H9 (cell line): Measurements from ENCODE around the gene VSTM4. TPM values are rescaled to one million over a fixed set of nuclear protein-coding genes. Genes with fewer than 3 reads are reported as not detected.

Experiments used
- DNase-seq: peaks from one replicate; pipeline ENCODE4 v3.0.0-alpha.2; 2017
- H2AFZ ChIP-seq: one replicate; pipeline ENCODE4 v1.6.1; 2013; ENCODE audit warnings: mild to moderate bottlenecking, low read length, control low read depth, moderate library complexity
- H2AK5ac ChIP-seq: 2 replicates; pipeline ENCODE4 v1.6.1; 2013; ENCODE audit warnings: low read length, control low read depth, mixed read lengths; ENCODE audit not compliant: insufficient read length
- H2BK120ac ChIP-seq: one replicate; pipeline ENCODE4 v1.6.1; 2013; ENCODE audit warnings: low read depth, mild to moderate bottlenecking, low read length, control low read depth, inconsistent platforms; ENCODE audit not compliant: poor library complexity, severe bottlenecking
- H2BK12ac ChIP-seq: 2 replicates; pipeline ENCODE4 v1.6.1; 2013; ENCODE audit warnings: low read length, control low read depth, mixed read lengths, low read depth; ENCODE audit not compliant: insufficient read length
- H2BK15ac ChIP-seq: 2 replicates; pipeline ENCODE4 v1.6.1; 2013; ENCODE audit warnings: low read depth, low read length, control low read depth
- H2BK20ac ChIP-seq: one replicate; pipeline ENCODE4 v1.6.1; 2013; ENCODE audit warnings: low read depth, mild to moderate bottlenecking, low read length, control low read depth, inconsistent platforms; ENCODE audit not compliant: poor library complexity, severe bottlenecking
- H2BK5ac ChIP-seq: 2 replicates; pipeline ENCODE4 v1.6.1; 2013; ENCODE audit warnings: low read length, control low read depth, mixed read lengths; ENCODE audit not compliant: insufficient read length
- H3K14ac ChIP-seq: 2 replicates; pipeline ENCODE4 v1.6.1; 2013; ENCODE audit warnings: low read length, control low read depth; ENCODE audit not compliant: insufficient read depth
- H3K18ac ChIP-seq: 2 replicates; pipeline ENCODE4 v1.6.1; 2013; ENCODE audit warnings: low read depth, mild to moderate bottlenecking, mixed read lengths, low read length, control low read depth; ENCODE audit not compliant: insufficient read length
- H3K23ac ChIP-seq: 2 replicates; pipeline ENCODE4 v1.6.1; 2013; ENCODE audit warnings: low read length, control low read depth, mixed read lengths, low read depth; ENCODE audit not compliant: insufficient read length
- H3K23me2 ChIP-seq: 2 replicates; pipeline ENCODE4 v1.6.1; 2013; ENCODE audit warnings: low read depth, mild to moderate bottlenecking, mixed read lengths, low read length, control low read depth; ENCODE audit not compliant: insufficient read length, poor library complexity, severe bottlenecking
- H3K27ac ChIP-seq: 2 replicates; pipeline ENCODE4 v1.5.1; 2013; ENCODE audit warnings: low read length, control low read depth, mixed read lengths, low read depth; ENCODE audit not compliant: insufficient read length
- H3K27me3 ChIP-seq: 2 replicates; pipeline ENCODE4 v1.6.1; 2013; ENCODE audit warnings: low read length, control low read depth, inconsistent platforms; ENCODE audit not compliant: insufficient read depth
- H3K4ac ChIP-seq: 2 replicates; pipeline ENCODE4 v1.6.1; 2013; ENCODE audit warnings: low read depth, mild to moderate bottlenecking, control low read depth, inconsistent platforms, low read length, moderate library complexity
- H3K4me1 ChIP-seq: 2 replicates; pipeline ENCODE4 v1.6.1; 2013; ENCODE audit warnings: low read length, control low read depth, inconsistent platforms; ENCODE audit not compliant: insufficient read depth
- H3K4me2 ChIP-seq: 2 replicates; pipeline ENCODE4 v1.6.1; 2013; ENCODE audit warnings: low read length, control low read depth, mixed read lengths; ENCODE audit not compliant: insufficient read length, insufficient read depth
- H3K56ac ChIP-seq: 2 replicates; pipeline ENCODE4 v1.6.1; 2013; ENCODE audit warnings: low read depth, mild to moderate bottlenecking, mixed read lengths, low read length, control low read depth; ENCODE audit not compliant: insufficient read length
- H3K79me1 ChIP-seq: 2 replicates; pipeline ENCODE4 v1.6.1; 2013; ENCODE audit warnings: low read depth, mild to moderate bottlenecking, moderate library complexity, low read length, control low read depth, inconsistent platforms; ENCODE audit not compliant: insufficient read depth, poor library complexity, severe bottlenecking
- H3K79me2 ChIP-seq: 2 replicates; pipeline ENCODE4 v1.6.1; 2013; ENCODE audit warnings: low read length, control low read depth, inconsistent platforms; ENCODE audit not compliant: insufficient read depth
- H3K9ac ChIP-seq: 2 replicates; pipeline ENCODE4 v1.6.1; 2013; ENCODE audit warnings: low read length, control low read depth, mixed read lengths; ENCODE audit not compliant: insufficient read length; ENCODE audit errors: extremely low read depth
- H3K9me3 ChIP-seq: one replicate; pipeline ENCODE4 v1.6.1; 2013; ENCODE audit warnings: low read depth, low read length, inconsistent platforms; ENCODE audit not compliant: control insufficient read depth
- H3T11ph ChIP-seq: one replicate; pipeline ENCODE4 v1.6.1; 2013; ENCODE audit warnings: mild to moderate bottlenecking, low read length, control low read depth, inconsistent platforms
- H4K20me1 ChIP-seq: one replicate; pipeline ENCODE4 v1.6.1; 2013; ENCODE audit not compliant: control insufficient read depth, insufficient read length, insufficient read depth
- H4K5ac ChIP-seq: 2 replicates; pipeline ENCODE4 v1.6.1; 2013; ENCODE audit warnings: low read depth, mild to moderate bottlenecking, mixed read lengths, low read length, control low read depth; ENCODE audit not compliant: insufficient read length
- H4K8ac ChIP-seq: replicated peaks from 2 replicates; pipeline ENCODE4 v1.6.1; 2013; ENCODE audit warnings: low read length, control low read depth, mixed read lengths, low read depth; ENCODE audit not compliant: insufficient read length
- H4K91ac ChIP-seq: 2 replicates; pipeline ENCODE4 v1.6.1; 2013; ENCODE audit warnings: low read depth, mild to moderate bottlenecking, moderate library complexity, mixed read lengths, low read length, control low read depth; ENCODE audit not compliant: insufficient read length
- H3K27ac Mint-ChIP-seq, 3 experiments: 2 replicates in 2 of 3; 3 replicates in 1 of 3; pipeline ENCODE4 v1.8.0; 2020 to 2021; ENCODE audit warnings: mixed read lengths in 3 of 3, mild to moderate bottlenecking in 1 of 3, moderate library complexity in 1 of 3
- H3K27me3 Mint-ChIP-seq: 2 replicates; pipeline ENCODE4 v1.8.0; 2021; ENCODE audit warnings: low read depth, mild to moderate bottlenecking, moderate library complexity, mixed read lengths
- H3K36me3 Mint-ChIP-seq, 3 experiments: 2 replicates in 2 of 3; 3 replicates in 1 of 3; pipeline ENCODE4 v1.8.0; 2020 to 2021; ENCODE audit warnings: low read depth in 3 of 3, mixed read lengths in 3 of 3; ENCODE audit not compliant: insufficient read depth in 1 of 3
- H3K4me1 Mint-ChIP-seq, 2 experiments: 2 replicates each; pipeline ENCODE4 v1.8.0; 2020; ENCODE audit warnings: mixed read lengths in 2 of 2
- H3K4me3 Mint-ChIP-seq, 2 experiments: 2 replicates in 1 of 2; 3 replicates in 1 of 2; pipeline ENCODE4 v1.8.0; 2020 to 2021; ENCODE audit warnings: mild to moderate bottlenecking in 2 of 2, mixed read lengths in 2 of 2, moderate library complexity in 1 of 2
- H3K9me3 Mint-ChIP-seq, 2 experiments: 2 replicates in 1 of 2; 3 replicates in 1 of 2; pipeline ENCODE4 v1.8.0; 2020; ENCODE audit warnings: mild to moderate bottlenecking in 2 of 2, mixed read lengths in 2 of 2, moderate library complexity in 1 of 2
- CTCF ChIP-seq: fragments of 200-600 bp; sonication (generic); conservative IDR thresholded peaks from 3 replicates; pipeline ENCODE4 v1.8.0; 2021; ENCODE audit warnings: antibody characterized with exemption, mild to moderate bottlenecking
- WGBS: extraction: QIAGEN DNeasy Blood & Tissue Kit; methylation state at CpG from one replicate; pipeline ENCODE4 v1.1.7; 2013; ENCODE audit warnings: missing lambda C conversion rate, low lambda C conversion rate, mixed read lengths; ENCODE audit not compliant: insufficient read length; ENCODE audit errors: extremely low coverage; 5-methylcytosine and 5-hydroxymethylcytosine counted together
- total RNA-seq: library from RNA; stranded (reverse); gene quantifications from 2 replicates; pipeline ENCODE4 v1.2.1, GENCODE V29; 2021

The VSTM4 gene
- total RNA-seq, 1 experiment from 2014 or later: 0.44 TPM

GRCh38 chr10:49160110-49160509, 44.8 kb upstream of the VSTM4 start:
- Histone ChIP-seq H4K5ac (no peak overlapping the region), H3T11ph (no peak overlapping the region), H3K56ac (no peak overlapping the region), H4K91ac (no peak overlapping the region), H3K14ac (no peak overlapping the region), H3K9ac (no peak overlapping the region), H3K27me3 (no peaks in the 10 kb centered on the region), H2BK15ac (no peak overlapping the region), H3K4ac (no peak overlapping the region), H3K79me1 (no peaks in the 10 kb centered on the region), H2BK120ac (no peak overlapping the region), H2AFZ (no peak overlapping the region), H2BK12ac (no peak overlapping the region), H4K20me1 (no peaks in the 10 kb centered on the region), H3K27ac (no peak overlapping the region), H2BK20ac (no peak overlapping the region), H2AK5ac (no peak overlapping the region), H3K23me2 (no peaks in the 10 kb centered on the region), H3K9me3 (no peaks in the 10 kb centered on the region), H3K23ac (no peak overlapping the region), H3K18ac (no peak overlapping the region), H3K4me1 (no peaks in the 10 kb centered on the region; the same call in 1 of the 2 replicates), H3K4me2 (no peak overlapping the region), H3K79me2 (no peaks in the 10 kb centered on the region), H4K8ac (no peak overlapping the region), H2BK5ac (no peak overlapping the region)
- peaks cover 29 to 36% of the 10 kb centered on the region in 2 experiments for H3K4me1 Mint-ChIP-seq
- peaks cover 8% of the 10 kb centered on the region; the same call in 1 of the 2 replicates for H3K27me3 Mint-ChIP-seq
- no peak overlapping the region for H3K4me3 Mint-ChIP-seq
- H3K9me3 Mint-ChIP-seq: peaks cover 0 to 6% of the 10 kb centered on the region in 2 experiments; a peak in 1 of 5 replicates
- no peak for DNase-seq
- H3K27ac Mint-ChIP-seq: no peak overlapping the region
- H3K36me3 Mint-ChIP-seq: peaks cover 0 to 9% (median 1%) of the 10 kb centered on the region in 3 experiments; a peak in 3 of 7 replicates
- WGBS: no CpG with 5 or more reads among the region's 5 CpGs
- TF ChIP-seq CTCF: no peak
